Stimulated activated naive CD8-positive, alpha-beta T cell treated with anti-CD3 and anti-CD28 coated beads, Interleukin-15, amount 100 ng/mL, for 72 hours (primary cell): ENCODE data around the gene DAAM2.

Experiments used
- ATAC-seq: fragments of 150-1000 bp; cut with Tn5 transposase; 2 replicates; pipeline ENCODE4 v1.10.0; 2021; ENCODE audit warnings: mild to moderate bottlenecking, moderate library complexity
- DNase-seq, 2 donors: peaks; one replicate each; pipeline ENCODE4 v3.0.0; 2021 to 2022
- H3K27ac Mint-ChIP-seq, 2 donors: one replicate each; pipeline ENCODE4 v1.8.0; 2022; ENCODE audit warnings: mild to moderate bottlenecking in 2 of 2, mixed read lengths in 2 of 2, moderate library complexity in 2 of 2
- H3K27me3 Mint-ChIP-seq: one replicate; pipeline ENCODE4 v1.8.0; 2022; ENCODE audit warnings: mixed read lengths
- H3K4me1 Mint-ChIP-seq: one replicate; pipeline ENCODE4 v1.8.0; 2022; ENCODE audit warnings: mild to moderate bottlenecking, mixed read lengths
- H3K4me3 Mint-ChIP-seq, 2 donors: one replicate each; pipeline ENCODE4 v1.8.0; 2022; ENCODE audit warnings: mild to moderate bottlenecking in 2 of 2, mixed read lengths in 2 of 2, moderate library complexity in 1 of 2
- H3K9me3 Mint-ChIP-seq, 2 donors: one replicate each; pipeline ENCODE4 v1.8.0; 2022; ENCODE audit warnings: mixed read lengths in 2 of 2

DAAM2 gene

DNA sequence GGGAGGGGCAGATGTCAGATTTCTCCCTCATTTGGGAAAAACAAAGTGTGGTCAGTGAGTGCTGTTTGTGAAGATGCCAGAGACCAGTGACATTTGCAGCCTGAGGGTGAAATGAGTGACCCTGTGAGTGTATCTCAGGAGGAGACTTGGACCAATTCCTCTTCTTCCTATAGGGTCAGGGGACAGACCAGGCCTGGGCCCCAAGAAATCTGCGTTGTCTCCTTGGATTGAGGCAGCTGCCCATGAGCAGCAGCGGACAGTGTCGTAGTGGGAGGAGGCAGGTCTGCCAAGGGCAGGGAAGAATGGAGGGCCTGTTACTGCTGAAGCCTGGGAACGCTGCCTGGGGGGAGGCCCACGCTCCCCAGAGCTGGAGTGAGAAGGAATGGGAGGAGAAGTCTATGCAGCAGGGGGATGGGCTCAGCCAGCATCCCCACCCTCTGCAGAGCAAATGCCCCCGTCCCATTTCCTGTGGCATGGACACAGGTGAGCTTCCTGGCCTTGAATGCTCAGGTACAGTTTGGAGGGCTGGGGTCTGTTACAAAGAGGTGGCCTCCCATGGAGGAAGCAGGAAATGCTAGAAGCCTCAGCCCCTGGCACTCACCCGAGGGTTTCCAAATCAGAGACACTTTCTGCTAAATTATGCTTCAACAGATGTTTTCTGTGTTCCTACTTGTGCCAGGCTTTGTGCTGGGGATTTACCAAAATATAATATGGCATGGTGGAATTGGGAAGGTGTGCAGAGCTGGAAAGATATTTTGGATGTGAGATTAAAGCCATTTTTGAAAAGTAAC, 29.8 kb downstream of the DAAM2 start:
- Mint-ChIP-seq H3K27me3 (no peaks in the 10 kb centered on the region), H3K27ac (no peak overlapping the region), H3K4me1 (no peaks in the 10 kb centered on the region), H3K9me3 (no peaks in the 10 kb centered on the region), H3K4me3 (no peak overlapping the region)
- ATAC-seq (no peak), DNase-seq (no peak)

DNA sequence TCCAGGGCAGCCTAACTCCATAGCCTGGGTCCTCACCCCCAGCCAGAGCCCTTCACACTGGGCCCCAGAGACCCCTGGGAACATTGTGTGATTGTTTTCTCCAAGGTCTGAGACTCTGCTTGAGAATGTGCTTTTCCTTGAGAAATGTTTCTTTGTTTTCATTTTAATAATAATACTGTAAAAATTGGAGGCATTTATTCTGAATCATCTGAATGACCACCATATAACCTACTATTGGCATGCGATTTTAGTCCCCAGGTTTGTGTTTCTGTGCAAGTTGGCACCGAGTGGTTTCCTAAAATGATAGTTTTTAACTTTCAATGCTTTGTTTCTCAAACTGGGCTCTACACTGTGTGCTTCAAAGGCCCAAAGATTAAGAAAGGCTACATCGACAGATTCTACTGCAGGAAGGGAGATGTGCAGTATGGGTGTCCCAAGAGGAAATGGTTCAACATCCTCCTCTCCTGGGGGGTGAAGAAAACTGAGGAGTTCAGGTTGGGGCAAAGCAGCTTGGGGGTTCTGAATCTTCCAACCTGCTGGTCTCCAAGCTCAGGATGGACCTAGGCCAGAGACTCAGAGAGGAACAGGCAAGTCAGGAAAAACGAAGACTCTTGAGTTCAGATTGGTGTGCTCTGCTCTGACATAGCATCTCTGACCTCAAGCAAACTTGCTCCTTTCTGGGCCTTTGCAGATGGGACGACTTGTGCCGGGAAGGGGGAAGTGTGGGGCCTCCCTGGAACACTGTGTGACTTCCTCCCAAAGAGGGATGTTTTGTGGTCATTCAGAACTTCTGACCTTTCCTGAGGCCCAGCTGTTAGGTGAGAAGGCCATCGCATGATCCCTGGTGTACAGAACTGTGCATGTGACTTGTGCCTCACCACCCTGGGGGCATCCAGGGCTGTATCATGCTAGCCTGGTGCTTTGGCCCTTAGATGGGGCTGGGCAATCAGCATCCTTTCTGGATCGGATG, 31.0 kb downstream of the DAAM2 start:
- DNase-seq = no peak
- H3K27ac Mint-ChIP-seq = no peak overlapping the region
- no peak overlapping the region for H3K4me3 Mint-ChIP-seq
- no peak for ATAC-seq
- H3K4me1 Mint-ChIP-seq = no peaks in the 10 kb centered on the region
- no peaks in the 10 kb centered on the region for H3K27me3 Mint-ChIP-seq
- no peaks in the 10 kb centered on the region for H3K9me3 Mint-ChIP-seq

DNA sequence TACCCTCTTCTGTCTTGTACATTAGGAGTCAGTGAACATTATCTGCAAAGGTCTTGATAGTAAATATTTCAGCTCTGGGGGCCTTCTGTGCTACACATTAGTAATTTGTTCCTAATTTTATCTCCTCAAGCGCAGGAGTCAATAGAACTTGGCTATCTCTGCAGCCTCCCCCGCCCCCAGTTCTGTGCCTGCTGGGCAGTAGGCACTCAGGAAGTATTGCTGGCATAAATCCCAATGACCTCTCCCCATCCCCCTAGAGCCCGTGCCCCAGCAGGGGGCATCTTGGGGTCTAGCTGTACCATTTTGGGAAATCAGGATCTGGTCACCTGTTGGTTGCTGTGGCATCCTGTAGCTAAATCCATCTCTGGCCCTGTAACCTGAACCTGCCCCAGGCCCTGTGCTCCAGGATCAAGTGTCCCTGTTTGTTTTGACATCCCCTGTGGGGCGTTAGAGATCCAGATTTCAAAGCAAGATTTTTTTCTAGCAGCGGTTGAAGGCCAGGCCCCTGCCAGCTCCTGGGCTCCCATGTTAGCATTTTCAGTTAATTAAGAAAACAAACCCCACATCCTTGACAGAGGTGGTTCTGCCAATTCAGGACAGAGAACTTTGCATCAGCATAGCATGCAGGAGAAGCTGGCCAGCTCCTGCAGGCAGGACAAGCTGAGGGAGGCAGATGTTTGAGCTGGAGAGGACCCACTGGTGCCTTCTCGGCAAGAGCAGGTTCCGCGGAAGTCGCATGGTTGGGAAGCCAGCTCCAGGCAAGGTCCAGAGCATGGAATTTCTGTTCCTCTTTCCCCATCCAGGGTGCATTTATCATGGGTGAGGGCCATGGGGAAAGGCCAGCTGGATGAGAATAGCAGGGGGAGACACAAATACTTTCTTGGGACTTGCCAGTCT, 32.1 kb downstream of the DAAM2 start:
- no peak for DNase-seq
- H3K27ac Mint-ChIP-seq = no peak overlapping the region
- H3K9me3 Mint-ChIP-seq = no peaks in the 10 kb centered on the region
- no peaks in the 10 kb centered on the region for H3K4me1 Mint-ChIP-seq
- no peak for ATAC-seq
- H3K27me3 Mint-ChIP-seq = no peaks in the 10 kb centered on the region
- no peak overlapping the region for H3K4me3 Mint-ChIP-seq

DNA sequence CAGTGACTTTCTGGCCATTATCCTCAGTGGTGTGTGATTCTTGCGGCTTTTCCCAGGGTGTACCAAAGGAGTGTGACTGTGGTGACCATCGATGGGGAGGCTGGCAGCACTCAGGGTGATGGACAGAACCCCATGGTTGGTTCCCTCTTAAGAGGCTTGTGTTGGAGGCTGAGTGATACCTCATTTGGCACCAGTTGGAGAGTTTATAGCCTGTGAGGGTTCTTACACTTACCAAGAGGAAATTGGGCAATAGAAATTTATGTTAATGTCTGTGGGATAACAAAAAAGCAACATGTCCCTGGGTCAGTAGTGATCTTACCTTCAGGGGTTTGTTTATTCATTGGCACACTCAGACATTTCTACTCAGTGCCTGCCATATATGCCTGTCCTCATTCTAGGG, 37.2 kb downstream of the DAAM2 start:
- no peaks in the 10 kb centered on the region for H3K4me1 Mint-ChIP-seq
- no peaks in the 10 kb centered on the region for H3K27me3 Mint-ChIP-seq
- H3K9me3 Mint-ChIP-seq = no peaks in the 10 kb centered on the region
- H3K4me3 Mint-ChIP-seq = no peak overlapping the region
- ATAC-seq (no peak), DNase-seq (no peak)
- H3K27ac Mint-ChIP-seq = no peak overlapping the region

DNA sequence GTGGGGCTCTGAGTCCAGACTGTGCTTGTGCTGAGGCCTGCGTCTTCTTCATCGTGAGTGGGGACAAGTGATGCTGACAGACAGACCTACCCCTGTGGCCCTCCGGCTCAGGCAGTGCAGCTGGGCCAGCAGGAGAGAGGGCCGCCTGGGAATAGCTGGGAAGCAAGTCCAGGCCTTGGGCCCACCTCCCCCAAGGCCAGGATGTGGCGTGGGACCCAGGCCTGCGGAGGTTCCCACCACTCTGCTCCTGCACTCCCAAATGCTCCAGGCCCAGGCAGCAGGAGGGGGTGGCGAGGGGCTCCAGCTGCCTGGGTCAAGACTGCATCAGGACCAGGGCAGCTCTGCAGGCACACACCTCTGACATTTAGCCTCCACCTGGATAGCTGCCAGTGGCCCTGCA, 38.3 kb downstream of the DAAM2 start:
- ATAC-seq = no peak
- Mint-ChIP-seq H3K4me3 (no peak overlapping the region), H3K27me3 (no peaks in the 10 kb centered on the region), H3K9me3 (no peaks in the 10 kb centered on the region), H3K27ac (no peak overlapping the region), H3K4me1 (no peaks in the 10 kb centered on the region)
- DNase-seq = no peak

DNA sequence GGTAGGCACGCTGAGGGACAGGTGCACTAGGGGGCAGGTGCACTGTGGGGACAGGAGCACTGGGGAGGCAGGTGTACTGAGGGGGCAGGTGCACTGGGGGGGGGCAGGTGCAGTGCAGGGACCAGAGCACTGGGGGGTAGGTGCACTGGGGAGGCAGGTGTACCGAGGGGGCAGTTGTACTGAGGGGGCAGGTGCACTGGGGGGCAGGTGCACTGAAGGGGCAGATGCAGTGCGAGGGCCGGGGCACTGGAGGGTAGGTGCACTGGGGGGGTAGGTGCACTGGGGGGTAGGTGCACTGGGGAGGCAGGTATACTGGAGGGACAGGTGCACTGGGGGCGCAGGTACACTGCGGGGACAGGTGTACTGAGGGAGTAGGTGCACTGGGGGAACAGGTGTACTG, 39.5 kb downstream of the DAAM2 start:
- ATAC-seq (peak; percentile 67), DNase-seq (no peak)
- H3K27me3 Mint-ChIP-seq = peaks cover 9% of the 10 kb centered on the region
- H3K27ac Mint-ChIP-seq = no peak overlapping the region
- no peak overlapping the region for H3K4me3 Mint-ChIP-seq
- no peaks in the 10 kb centered on the region for H3K4me1 Mint-ChIP-seq
- no peaks in the 10 kb centered on the region for H3K9me3 Mint-ChIP-seq

DNA sequence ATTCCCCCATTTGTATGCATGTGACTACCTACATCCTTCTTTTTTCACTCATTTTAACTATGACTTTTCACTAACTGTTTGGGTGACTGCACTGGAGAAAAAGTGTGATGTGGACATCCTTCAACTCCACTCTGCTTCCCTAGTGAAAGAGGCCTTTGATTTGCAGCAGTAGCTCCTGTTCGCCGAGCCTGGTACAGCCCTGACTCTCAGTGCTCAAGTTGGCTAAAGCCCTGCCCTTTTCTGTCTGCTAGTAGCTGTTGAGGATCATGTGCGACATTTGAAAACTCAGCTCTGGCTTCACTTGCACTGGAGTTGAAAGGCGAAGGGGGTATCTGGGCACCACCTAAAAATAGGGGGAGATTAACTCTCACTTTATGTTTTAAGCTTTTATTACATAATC, 42.1 kb downstream of the DAAM2 start:
- DNase-seq (no peak), ATAC-seq (no peak)
- H3K4me1 Mint-ChIP-seq = no peaks in the 10 kb centered on the region
- no peak overlapping the region for H3K27ac Mint-ChIP-seq
- H3K27me3 Mint-ChIP-seq = peaks cover 24% of the 10 kb centered on the region
- no peak overlapping the region for H3K4me3 Mint-ChIP-seq
- H3K9me3 Mint-ChIP-seq = no peaks in the 10 kb centered on the region

DNA sequence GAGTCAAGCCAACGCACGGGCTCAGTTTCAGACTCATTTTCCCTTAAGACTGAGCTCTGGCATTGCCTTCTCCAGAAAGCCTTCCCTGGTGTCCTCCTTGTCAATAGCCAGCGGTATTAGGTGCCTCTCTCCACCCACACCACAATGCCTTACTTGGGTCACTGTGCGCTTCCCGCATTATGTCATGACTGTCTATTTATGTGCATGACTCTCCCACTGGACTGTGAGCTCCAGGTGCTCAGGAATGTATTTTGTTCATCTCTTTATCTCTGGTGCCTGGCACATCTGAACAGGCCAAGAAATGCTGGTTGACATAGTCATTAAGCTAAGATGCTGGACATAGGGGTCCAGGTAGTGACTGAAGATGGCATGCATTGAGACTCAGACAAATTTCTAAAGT, 42.7 kb downstream of the DAAM2 start:
- no peak overlapping the region for H3K27ac Mint-ChIP-seq
- DNase-seq (no peak), ATAC-seq (no peak)
- H3K4me1 Mint-ChIP-seq = no peaks in the 10 kb centered on the region
- peaks cover 29% of the 10 kb centered on the region for H3K27me3 Mint-ChIP-seq
- H3K9me3 Mint-ChIP-seq = no peaks in the 10 kb centered on the region
- no peak overlapping the region for H3K4me3 Mint-ChIP-seq

DNA sequence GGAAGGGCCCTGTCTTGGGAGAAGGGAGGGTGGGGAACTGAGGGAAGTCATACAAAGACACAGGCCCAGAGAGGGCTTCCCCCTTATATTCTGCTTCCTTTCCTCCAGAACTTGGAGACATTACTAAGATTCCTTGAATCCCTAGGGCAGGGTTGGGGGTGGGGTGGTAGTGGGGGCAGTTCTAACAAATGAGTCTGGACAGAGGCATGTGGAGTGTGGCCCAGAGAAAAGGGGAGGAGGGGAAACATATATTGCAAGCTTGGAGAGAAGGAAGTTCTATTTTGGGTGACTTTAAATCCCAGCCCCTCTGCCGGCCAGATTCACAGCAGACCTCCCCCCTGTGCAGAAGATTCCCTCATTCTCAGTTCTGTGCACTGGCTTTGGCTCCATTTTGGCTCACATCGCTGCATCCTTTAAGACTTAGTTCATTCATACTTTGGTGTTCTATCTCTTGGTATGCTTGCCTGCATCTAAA, 43.7 kb downstream of the DAAM2 start:
- no peak for ATAC-seq
- H3K9me3 Mint-ChIP-seq = no peaks in the 10 kb centered on the region

DNA sequence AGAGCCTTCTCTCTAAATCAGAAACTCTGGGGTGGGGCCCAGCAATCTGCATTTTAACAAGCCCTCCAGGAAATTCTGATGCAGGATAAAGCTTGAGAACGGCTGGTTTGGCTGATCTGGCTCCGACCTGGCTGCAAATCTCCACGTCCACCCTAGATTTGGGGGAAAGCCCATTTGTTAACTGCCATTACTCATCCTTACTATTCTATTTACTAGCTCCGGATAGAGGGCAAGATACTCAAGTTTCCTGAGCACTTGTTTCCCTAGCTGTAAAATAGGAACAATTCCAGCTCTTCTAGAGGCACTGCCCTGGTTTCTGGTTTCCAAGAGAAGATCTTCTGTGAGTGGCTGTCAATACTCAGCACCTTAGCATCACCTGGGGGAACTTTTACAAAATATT, 44.4 kb downstream of the DAAM2 start:
- Mint-ChIP-seq H3K27me3 (peaks cover 39% of the 10 kb centered on the region), H3K9me3 (no peaks in the 10 kb centered on the region), H3K4me3 (no peak overlapping the region), H3K27ac (no peak overlapping the region), H3K4me1 (no peaks in the 10 kb centered on the region)
- ATAC-seq = no peak
- no peak for DNase-seq

More for the DNA sequence above, 43.7 kb downstream of the DAAM2 start:
- Mint-ChIP-seq H3K4me1 (no peaks in the 10 kb centered on the region), H3K27me3 (peaks cover 39% of the 10 kb centered on the region), H3K27ac (no peak overlapping the region), H3K4me3 (no peak overlapping the region)
- no peak for DNase-seq

DNA sequence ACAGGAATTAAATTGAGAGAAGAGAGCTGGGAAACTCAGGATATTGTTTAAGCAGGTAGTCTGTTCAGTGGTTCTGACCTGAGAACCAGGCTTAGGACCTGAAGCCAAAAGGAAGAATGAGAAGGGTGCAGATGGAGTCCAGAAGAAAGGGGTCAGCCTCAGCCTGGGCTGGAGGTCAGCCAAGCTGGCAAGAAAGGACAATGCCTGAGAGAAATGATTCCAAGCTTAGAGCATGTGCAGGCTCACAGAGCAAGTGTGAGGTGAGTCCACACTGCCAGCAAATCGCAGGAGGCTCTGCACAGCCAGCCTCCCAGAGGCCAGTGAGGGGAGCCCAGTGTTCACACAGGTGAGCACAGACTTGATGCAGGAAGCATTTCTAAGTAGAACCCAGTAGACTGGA, 47.3 kb downstream of the DAAM2 start:
- Mint-ChIP-seq H3K4me1 (no peaks in the 10 kb centered on the region), H3K27me3 (peaks cover 39% of the 10 kb centered on the region)
- no peak for DNase-seq

DNA sequence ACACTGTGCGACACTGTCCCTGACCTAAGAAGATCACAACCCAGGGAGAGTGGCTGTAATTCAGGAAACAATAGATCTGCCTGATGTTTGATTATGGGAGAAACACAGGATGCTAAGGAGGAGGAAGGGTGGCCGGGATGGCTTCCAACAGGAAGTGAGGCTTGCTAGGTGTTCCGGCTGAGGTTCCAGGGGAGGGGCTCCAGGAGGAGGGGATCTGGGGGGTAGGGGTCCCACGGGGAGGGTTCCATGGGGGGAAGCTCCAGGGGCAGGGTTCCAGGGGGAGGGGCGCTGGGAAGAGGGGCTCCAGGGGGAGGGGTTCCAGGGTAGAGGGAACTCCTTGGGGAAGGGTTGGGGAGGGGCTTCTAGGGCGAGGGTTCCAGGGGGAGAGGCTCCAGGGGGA, 48.6 kb downstream of the DAAM2 start:
- no peak for DNase-seq
- ATAC-seq = peak; percentile 18
- no peaks in the 10 kb centered on the region for H3K9me3 Mint-ChIP-seq
- H3K4me1 Mint-ChIP-seq = no peaks in the 10 kb centered on the region
- no peak overlapping the region for H3K27ac Mint-ChIP-seq
- peaks cover 39% of the 10 kb centered on the region for H3K27me3 Mint-ChIP-seq
- H3K4me3 Mint-ChIP-seq = no peak overlapping the region

More for the DNA sequence above, 47.3 kb downstream of the DAAM2 start:
- H3K9me3 Mint-ChIP-seq = no peaks in the 10 kb centered on the region
- no peak overlapping the region for H3K27ac Mint-ChIP-seq
- no peak overlapping the region for H3K4me3 Mint-ChIP-seq
- ATAC-seq = no peak

DNA sequence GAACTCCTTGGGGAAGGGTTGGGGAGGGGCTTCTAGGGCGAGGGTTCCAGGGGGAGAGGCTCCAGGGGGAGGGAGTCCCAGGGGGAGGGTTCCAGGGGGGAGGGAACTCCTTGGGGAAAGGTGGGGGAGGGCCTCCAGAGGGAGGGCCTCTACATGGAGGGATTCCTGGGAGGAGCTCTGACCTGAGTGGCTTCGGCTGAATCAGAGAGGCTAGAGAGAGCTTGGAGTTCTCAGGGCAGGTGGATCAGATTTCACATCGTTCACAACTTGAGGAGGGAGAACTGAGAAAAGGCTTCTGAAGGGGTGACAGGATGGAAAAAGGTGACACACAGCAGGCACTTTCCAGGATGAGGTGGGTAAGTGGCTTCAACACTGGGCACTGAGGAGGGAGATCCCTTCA, 49.1 kb downstream of the DAAM2 start:
- no peak overlapping the region for H3K27ac Mint-ChIP-seq
- H3K9me3 Mint-ChIP-seq = no peaks in the 10 kb centered on the region
- H3K27me3 Mint-ChIP-seq = peaks cover 34% of the 10 kb centered on the region
- H3K4me1 Mint-ChIP-seq = no peaks in the 10 kb centered on the region
- no peak for DNase-seq
- ATAC-seq = peak; percentile 35
- no peak overlapping the region for H3K4me3 Mint-ChIP-seq

DNA sequence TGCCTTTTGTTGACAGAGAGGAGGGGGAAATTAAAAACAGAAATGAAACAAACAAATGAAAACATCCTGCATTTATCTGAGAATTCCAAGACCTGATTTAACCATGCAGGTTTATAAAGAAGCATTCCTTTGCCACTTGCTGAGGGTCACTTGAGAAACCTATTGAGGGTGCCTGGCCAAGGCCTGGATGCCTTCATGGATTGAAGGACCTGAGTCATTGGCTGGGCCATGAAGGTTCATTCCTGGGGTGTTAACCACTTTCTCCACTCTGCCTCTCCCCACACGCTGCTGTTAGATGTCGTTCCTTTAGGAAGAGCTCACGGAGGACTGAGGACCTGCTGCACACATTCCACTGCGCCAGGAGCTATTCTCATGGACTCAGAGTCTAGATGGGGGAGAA, 49.7 kb downstream of the DAAM2 start:
- ATAC-seq = no peak

DNA sequence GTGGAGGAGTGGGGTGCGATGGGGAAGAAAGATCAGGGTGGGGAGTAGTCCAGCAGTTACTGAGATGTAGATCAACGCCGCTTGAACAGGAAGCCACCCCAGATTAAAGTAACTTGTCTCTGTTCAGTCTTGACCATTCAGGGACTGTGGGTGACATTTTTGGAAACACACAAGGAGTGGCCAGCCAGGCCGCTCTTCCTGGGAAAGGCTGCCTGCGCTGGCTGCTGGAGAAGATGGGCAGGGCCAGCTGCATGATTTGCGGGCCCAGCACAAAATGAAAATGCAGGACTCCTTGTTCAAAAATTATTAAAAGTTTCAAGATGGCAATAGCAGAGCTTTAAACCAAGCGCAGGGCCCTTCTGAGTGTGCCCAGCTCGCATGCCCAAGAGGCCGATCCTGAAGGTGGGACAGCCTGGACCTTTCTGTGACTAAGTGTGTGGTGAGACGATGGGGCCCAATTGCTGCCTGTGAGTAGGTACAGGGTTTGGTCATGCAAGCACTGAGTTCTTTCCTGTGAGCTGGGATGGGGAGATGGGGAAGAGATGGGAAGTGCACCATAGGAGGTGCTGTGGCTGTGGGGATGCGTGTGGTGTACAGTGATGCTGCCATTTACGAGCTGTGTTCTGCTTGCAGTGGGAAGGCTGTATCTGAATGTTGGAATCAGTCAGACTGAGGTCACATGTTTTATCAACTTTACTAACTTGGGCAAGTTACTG, 51.3 kb downstream of the DAAM2 start:
- H3K27ac Mint-ChIP-seq = no peak overlapping the region
- H3K27me3 Mint-ChIP-seq = peaks cover 20% of the 10 kb centered on the region
- no peak for DNase-seq
- H3K4me3 Mint-ChIP-seq = no peak overlapping the region
- no peaks in the 10 kb centered on the region for H3K4me1 Mint-ChIP-seq
- H3K9me3 Mint-ChIP-seq = no peaks in the 10 kb centered on the region
- ATAC-seq = no peak

More for the DNA sequence above, 49.7 kb downstream of the DAAM2 start:
- Mint-ChIP-seq H3K4me3 (no peak overlapping the region), H3K27ac (no peak overlapping the region), H3K9me3 (no peaks in the 10 kb centered on the region), H3K27me3 (peaks cover 28% of the 10 kb centered on the region), H3K4me1 (no peaks in the 10 kb centered on the region)
- no peak for DNase-seq
